Ovary (tissue), 3 donors: ENCODE measurements around the gene TAPT1.
"Not testable (repeated sequence)": the region's sequence is repeated elsewhere in the genome, so short reads cannot be mapped to it uniquely, and the experiment has no call there.

Experiments
- CTCF ChIP-seq, 3 donors: fragments of 450-650 bp in 2 of 3; fragments of 200-600 bp in 1 of 3; IDR thresholded peaks; one replicate each; pipeline versions ENCODE4 v1.5.1 to v1.8.0; 2016 to 2022; ENCODE audit warnings: antibody characterized with exemption in 3 of 3, mild to moderate bottlenecking in 1 of 3
- POLR2A ChIP-seq: fragments of 450-650 bp; IDR thresholded peaks from one replicate; pipeline ENCODE4 v1.6.1; 2017; ENCODE audit warnings: antibody characterized with exemption, mild to moderate bottlenecking, moderate library complexity
- donor health status: DM: no; HTN: no; CAD: no.

- TF ChIP-seq POLR2A; CTCF (IDR thresholded peaks at IDR 0.05): not testable (repeated sequence)
These were observed 81.4 kb downstream of the TAPT1 start for GRCh38 chr4:16144913-16145312.
